T-helper 1 cell (primary cell): Measurements from ENCODE around the gene BRSK2.
"Not testable (repeated sequence)": the region's sequence is repeated elsewhere in the genome, so short reads cannot be mapped to it uniquely, and the experiment has no call there.

Experiments
- DNase-seq, 5 donors: peaks; one replicate each; pipeline ENCODE4 v3.0.0-alpha.2; 2012 to 2020
- total RNA-seq, 4 donors: gene quantifications; one replicate each; lab custom pipeline; 2026; lab: John Stamatoyannopoulos, UW

Gene BRSK2
- total RNA-seq: 0.15 to 0.80 (median 0.43) reads per million in 4 donors

DNA sequence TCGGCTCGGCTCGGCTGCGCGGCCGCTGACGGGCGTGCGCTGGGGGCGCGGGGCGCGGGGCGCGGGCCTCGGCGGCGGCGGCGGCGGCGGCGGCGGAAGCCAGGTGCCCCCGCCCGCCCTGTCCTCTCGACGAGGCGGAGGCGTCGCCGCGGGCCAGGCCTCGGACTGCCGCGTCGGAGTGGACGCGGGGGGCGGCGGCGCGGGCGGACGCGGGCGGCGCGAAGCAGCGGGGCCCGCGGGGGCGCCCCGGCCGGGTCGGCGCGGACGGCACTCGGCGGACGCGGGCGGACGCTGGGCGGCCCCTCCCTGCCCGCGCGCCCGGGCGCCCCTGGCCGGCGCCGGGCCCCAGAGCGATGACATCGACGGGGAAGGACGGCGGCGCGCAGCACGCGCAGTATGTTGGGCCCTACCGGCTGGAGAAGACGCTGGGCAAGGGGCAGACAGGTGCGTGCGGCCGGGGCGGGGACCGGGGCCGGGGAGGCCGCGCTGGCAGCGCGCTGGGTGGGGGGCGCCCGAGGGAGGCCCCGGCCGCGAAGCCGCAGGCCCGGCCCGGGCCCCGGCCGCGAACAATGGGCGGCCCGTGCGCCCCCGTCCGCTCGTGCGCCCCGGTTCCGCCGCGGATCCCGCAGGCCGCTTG lies at the start of gene BRSK2:
Gene BRSK2, plus strand, starts transcription at position 3 of the 637 bp plus-strand sequence. Its CDS starts 351 bp downstream, at position 354.
- peak in 1 of 5 donors; percentile 7 for DNase-seq

DNA sequence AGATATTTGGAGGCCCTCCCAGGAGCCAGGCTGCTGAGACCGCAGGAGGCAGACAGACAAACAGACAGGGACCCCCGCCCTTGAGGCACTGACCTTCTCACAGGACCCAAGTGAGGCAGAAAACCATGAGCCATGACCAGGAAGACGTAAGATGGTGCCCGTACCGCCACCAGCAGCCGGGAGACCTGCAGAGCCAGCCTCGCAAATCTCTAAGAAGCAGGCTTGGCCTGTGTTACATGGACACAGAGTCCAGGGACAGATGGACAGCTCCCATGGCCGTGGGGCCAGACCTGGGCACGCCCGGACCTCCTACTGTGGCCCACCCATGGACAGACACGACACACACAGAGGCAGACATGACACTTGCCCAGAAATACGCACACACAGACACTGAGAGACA lies 49.6 kb upstream of the BRSK2 start:
- no peak for DNase-seq

DNA sequence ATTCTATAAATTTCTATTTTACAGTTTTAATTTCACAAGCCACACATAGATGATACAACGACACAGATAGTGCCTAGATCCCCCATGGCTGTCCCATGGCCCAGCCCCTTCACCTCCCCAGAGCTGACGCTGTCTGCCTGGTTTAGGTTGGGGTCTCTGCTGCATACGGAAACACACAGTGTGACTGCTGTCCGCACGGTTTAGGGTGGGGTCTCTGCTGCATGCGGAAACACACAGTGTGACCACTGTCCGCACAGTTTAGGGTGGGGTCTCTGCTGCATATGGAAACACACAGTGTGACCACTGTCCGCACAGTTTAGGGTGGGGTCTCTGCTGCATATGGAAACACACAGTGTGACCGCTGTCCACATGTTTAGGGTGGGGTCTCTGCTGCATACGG lies 48.5 kb upstream of the BRSK2 start:
- not testable (repeated sequence) for DNase-seq

DNA sequence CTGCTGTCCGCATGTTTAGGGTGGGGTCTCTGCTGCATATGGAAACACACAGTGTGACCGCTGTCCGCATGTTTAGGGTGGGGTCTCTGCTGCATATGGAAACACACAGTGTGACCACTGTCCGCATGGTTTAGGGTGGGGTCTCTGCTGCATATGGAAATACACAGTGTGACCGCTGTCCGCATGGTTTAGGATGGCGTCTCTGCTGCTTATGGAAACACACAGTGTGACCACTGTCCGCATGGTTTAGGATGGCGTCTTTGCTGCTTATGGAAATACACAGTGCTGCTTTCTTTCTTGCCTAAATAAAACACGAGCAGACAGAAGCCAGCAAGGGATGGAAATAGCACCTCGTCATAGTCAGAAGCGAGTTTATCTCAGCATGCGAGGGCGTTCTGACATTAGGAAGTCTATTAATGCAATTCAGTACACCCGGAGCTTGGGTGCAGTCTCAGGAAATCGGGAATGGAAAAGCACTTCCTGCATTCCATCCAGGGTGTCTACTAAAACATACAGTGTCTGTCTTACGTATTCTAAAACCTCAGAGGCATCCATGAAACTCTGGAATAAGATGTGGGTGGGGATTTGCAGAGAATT lies 47.7 kb upstream of the BRSK2 start:
- no peak for DNase-seq

DNA sequence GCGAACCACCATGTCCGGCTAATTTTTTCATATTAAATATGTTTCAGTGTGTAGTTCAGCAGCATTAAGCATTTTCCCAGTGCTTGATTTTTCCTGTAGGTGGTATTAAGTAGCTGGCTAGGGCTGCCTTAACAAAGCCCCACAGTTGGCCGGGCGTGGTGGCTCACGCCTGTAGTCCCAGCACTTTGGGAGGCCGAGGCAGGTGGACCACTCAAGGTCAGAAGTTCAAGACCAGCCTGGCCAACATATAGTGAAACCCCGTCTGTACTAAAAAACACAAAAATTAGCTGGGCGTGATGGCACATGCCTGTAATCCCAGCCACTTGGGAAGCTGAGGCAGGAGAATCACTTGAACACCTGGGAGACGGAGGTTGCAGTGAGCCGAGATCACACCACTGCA lies 46.8 kb upstream of the BRSK2 start:
- DNase-seq: no peak

DNA sequence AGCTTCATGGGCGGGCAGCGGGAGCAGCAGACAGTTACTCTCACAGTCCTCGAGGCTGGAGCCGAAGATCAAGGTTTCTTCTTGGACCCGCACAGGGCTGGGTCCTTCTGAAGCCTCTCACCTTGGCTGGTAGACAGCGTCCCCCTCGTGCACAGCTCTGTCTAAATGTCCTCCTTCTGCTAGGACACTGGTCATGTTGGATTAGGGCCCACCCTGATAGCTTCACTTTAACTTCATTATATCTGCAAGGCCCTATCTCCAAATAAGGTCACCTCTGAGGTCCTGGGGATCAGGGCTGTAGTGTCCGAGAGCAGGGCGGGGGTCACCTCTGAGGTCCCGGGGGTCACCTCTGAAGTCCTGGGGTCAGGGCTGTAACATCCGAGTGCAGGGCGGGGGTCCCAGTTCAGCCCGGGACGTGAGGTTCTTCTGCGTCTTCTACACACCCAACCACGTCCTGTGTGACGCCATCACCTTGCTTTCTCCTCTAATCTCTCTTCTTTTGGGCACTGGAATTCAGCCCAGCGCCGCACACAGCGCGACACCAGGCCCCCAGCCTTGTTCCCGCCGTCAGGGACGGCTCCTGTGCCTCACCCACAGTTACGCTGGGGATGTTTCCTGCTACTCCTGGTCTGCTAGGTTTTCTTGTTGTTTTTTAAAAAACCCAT lies 46.2 kb upstream of the BRSK2 start:
- DNase-seq: no peak

DNA sequence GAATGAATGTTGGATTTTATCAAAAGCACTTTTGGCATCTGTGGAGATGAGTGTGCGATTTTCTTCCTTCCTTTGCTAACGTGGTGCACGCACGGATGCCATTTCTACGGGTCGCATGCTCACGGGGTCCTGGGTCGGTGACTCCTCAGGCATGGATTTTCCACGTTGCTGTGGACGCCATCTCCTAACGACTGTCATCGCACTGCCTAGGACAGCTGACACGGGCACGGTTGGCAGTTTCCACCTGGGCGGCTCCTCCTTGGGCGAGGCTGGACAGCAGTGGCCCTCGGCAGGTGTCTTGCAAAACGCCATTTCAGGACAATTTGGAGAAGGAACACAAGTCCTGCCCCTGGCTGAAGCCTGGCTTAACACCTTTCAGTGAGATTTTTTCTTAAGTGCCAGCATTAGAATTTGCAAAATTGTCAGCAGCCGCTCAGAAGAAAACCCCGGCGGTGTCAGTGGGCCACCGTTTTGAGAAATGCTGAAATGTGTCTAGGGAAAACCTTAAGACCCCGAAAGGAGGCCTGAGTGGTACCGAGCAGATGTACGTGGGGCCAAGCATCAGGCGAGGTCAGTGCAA lies 45.6 kb upstream of the BRSK2 start:
- DNase-seq: no peak

DNA sequence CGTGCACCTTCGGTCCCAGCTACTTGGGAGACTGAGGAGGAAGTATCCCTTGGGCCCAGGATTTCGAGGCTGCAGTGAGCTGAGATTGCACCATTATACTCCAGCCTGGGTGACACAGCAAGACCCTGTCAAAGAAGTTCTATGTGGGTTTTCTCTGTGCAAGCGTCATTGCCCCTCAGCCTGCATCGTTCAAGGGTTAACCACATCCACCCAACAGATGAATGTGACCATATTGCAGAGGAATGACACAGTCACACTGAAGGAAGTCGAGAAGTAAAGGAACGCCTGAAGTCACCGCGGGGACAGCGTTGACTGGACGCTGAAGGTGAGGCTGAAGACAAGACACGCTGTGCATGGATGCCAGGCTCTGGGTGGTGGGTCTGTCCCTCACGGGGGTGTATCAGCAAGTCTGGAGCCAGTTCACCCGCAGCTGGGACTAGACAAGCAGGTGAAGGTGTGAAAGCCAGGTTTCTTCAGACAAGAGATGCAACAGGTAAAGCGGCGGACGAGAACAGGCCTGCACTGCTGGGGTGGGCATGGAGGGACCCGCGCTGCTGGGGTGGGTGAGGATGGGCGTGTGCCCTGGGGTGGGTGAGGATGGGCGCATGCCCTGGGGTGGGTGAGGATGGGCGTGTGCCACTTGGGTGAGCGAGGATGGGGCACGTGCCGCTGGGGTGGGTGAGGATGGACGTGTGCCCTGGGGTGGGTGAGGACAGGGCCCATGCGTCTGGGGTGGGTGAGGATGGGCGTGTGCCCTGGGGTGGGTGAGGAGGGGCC lies 43.8 kb upstream of the BRSK2 start:
- DNase-seq: no peak

DNA sequence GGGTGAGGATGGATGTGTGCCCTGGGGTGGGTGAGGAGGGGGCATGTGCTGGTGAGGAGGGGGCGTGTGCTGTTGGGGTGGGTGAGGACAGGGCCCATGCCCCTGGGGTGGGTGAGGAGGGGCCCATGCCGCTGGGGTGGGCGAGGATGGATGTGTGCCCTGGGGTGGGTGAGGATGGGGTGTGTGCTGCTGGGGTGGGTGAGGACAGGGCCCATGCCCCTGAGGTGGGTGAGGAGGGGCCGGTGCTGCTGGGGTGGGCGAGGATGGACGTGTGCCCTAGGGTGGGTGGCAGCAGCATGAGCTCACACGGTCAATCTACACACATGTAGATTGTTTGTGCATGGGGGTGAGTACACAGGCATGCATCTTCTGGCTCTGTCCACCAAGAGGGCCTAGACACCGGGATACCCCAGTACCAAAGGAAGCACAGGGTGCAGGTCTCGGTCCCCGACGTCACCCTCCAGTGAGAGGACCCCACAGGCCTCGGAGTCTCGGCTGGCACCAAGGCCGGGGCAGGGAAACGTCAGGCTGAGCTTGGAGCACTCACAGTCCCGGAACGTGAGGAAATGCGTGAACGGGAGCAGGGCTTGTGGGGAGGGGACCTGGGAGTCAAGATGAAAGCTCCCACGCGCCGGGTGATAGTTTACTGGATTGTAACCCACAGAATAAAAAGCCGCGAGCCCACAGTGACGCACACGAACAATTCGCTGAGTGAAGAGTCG lies 42.9 kb upstream of the BRSK2 start:
- no peak for DNase-seq

DNA sequence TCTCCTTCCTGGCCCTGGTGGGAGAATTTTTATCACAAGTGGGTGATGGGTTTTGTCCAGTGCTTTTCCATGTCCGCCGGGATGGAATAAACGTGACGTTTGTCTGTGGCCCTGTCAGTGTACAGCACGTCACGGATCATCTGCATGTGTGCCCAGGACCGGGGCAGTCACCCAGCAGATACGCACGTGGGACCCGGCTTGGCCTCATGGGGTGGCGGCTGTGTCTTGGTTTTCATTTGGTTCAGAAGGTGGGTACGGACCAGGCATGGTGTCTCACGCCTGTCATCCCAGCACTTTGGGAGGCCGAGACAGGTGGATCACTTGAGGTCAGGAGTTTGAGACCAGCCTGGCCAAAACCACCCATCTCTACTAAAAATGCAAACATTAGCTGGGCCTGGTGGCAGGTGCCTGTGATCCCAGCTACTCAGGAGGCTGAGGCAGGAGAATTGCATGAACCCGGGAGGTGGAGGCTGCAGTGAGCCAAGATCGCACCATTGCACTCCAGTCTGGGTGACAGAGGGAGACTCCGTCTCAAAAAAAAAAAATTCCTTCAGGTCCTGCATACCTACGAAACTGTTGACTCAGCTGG lies 42.2 kb upstream of the BRSK2 start:
- DNase-seq: not testable (repeated sequence)

DNA sequence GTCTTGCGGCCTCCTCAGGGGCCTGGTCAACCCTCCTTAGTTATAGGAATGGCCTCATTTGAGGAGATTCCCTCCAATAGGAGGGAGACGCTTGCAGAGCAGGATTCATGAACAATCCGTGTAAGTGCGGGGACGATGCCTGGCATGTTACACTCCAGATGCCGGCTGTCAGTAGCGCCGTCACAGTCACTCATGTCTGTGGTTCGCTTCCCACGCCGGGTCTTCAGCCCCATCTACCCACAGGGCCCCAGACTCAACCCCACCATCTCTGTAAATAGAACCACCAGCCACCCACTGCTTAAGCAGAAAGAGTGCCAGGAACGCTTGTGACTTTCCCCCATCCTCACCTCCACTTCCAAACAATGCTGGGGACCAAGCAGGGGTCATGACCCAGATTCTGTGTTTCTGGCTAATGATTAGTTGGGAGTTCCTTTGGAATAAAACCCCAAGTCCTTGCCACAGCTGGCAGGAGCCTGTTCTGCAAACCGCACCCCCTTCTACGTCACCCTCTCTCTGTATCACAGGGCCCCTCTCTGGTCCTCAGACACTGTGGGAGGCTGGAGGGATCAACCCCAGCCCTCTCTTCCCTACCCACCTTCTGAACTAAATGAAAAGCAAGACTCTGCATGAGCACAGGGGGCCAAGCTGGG lies 41.5 kb upstream of the BRSK2 start:
- DNase-seq: no peak

DNA sequence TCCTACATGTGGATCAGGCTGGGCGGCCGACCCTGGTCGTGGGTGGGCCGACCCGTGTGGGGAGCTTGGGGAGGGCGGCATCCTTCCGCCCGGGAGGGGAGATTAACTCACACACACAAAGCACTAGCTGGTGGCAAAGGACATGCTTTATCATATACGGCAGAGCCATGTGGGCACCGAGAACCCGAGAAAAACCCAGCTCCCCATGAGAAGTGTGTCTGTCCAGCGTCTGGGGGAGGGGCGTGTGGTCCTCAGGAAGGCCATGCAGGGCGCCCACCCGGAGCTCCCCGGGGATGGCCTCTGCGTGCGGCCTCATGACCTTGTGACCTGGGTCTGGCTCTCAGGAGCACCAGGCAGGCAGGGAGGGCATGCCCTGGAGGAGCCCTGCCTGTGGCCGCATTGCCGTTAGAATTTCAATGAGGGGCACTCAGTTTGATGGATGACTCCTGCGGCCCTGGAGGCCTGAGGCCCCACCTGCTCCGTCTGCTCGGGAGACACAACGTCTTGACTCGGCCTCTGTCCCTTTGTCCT lies 40.9 kb upstream of the BRSK2 start:
- no peak for DNase-seq

DNA sequence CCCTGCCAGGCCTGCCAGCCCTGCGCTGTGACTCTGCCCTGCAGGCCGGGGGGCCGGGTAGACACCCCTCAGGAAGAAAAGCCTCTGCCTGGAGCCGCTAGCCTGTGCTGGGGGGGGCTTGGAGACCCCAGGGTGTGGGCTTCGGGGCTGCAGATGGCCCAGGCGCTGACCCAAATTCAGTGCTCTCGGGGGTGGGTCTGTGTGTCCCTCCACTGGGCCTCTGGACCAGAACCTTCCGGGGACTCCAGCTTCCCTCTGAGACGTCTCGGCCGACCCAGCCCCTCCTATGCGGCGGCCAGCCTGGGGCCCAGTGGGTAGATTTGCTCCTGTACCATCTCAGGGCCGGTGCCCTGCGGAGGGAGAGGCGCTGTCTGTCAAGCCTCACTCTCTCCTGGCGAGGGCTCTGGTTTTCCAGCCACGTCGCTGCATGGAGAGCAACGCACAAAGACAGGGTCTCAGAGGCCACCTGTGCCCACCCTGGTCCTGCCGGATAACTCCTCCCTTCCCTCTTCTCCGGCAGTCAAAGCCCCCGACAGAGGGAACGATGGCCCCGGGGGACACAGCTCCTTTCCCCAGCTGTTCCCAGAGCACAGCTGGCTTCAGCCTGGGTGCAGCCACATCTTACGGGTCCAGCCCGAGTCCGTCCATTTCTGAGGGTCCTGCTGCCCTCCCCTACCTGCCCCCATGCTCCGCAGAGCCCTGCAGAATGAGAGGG lies 40.2 kb upstream of the BRSK2 start:
- no peak for DNase-seq

DNA sequence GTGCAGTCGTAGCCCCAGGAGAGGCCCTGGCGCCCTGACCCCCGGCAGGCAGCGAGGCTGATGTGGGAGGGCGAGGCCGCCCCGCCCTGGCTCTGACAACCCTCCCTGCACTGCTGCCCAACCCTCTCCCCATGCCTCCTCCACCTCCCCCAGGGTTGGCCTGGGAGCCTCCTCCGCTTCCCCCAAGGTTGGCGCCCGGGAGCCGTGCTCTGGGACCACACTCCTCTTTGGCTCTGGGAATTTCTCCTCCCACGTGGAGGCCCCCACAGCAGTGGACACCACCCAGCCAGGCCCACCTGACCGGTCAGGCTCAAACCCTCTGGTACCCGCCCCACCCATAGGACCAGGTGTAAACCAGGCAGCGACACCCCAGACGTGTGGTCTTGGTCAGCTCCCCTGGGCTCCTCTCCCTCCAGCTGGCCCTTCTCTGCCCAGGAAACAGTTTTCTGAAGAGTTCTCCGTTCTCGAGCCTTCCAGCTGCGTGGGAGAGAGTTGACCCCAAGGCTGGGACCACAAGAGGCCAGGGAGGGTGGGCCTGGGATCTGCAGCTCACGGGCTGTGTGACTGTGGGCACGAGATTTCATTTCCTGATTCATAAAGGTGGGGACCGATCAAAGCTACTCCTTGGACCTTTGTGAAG lies 39.5 kb upstream of the BRSK2 start:
- no peak for DNase-seq

DNA sequence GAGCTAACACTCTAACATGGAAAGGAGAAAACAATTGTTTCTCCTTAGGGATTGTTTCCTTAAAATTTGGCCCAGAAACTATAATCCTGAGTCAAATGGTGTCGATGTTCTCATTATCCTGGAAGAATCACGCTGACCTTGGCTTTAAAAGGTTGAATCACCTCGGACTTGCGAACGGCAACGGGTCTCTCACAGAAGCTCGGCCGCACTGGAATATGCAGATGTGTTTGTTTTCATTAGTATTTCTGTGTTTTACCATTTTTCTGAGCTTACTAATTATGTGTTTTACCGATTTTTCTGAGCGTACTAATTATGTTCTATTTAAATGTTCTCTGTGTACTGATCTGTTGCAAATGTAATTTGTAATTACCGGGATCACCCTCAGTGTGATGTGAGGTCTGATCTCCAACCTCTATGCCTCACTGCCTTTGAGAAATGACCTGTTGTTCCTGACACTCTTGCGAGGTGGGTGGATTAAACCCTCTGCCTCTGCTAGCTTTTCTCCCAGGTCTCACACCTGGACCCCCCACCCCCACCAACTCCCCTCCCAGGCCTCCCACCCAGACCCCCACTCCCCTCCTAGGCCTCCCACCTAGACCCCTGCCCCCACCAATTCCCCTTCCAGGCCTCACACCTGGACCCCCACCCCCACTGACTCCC lies 38.3 kb upstream of the BRSK2 start:
- no peak for DNase-seq

DNA sequence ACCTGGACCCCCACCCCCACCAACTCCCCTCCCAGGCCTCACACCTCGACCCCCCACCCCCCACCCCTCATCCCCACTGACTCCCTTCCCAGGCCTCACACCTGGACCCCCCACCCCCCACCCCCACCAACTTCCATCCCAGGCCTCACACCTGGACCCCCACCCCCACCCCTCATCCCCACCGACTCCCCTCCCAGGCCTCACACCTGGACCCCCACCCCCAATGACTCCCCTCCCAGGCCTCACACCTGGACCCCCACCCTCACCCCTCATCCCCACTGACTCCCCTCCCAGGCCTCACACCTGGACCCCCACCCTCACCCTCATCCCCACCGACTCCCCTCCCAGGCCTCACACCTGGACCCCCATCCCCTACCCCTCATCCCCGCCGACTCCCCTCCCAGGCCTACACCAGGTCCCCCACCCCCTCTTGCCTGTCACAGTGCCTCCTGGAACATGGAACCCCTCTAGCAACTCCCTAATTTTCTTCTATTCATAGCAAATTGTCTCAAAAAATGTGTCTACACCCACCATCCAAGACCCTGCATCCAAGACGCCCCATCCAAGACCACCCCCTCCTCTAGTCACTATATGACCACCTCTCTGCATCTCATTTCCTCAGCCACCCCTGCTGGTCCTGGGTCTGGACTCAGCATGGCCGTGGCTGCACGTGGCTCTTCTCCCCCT lies 36.9 kb upstream of the BRSK2 start:
- no peak for DNase-seq

DNA sequence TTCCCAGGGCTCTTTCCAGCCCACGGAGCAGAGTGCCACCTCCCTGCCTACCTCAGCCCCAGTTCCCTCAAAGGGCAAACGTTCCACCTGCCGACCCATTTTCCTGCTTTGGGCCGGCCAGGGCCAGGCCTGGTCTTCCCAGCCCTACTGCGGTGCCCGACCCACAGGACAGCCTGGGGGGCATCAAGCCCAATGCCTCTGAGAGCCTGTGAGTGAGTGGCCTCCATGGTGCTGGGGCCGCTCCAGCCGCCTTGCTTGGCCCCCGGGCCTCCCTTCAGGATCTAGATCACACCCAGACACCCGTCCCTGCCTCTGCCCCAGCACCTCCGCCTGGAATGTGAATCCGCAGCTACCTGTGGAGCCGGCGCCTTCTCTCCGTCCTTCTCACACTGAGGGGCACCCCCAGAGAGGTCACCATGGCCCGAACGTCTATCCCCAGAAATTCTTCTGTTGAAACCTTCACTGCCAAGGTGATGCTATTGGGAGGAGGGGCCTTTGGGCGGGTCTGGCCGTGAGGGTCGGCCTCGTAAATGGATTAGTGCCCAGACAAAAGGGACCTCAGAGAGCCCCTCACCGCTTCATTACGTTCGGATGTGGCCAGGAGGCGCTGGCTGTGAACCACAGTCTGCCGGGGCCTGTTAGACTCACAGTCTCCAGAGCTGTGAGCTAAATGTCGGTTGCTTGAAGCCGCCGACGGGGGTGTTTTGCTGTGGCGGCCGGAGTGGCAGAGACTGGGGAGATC lies 36.2 kb upstream of the BRSK2 start:
- no peak for DNase-seq
